Measurements from ENCODE around the gene FRAT1. TPM values are rescaled to one million over a fixed set of nuclear protein-coding genes. Genes with fewer than 3 reads are reported as not detected.

FRAT1 gene
- polyA plus RNA-seq, 1 of the 3 experiments (the other 2 are of a cell fraction), result 1.8 TPM

- H3K27me3 ChIP-seq (ENCODE audit: insufficient read depth), result no peaks in the 10 kb centered on the region
- H3K4me2 ChIP-seq, result no peak overlapping the region
- CTCF ChIA-PET, result interaction anchor here (1.5 kb wide), 1 partner anchor 84 kb away, joined by 5 read pairs; no protein-coding TSS in a partner anchor
- no peaks in the 10 kb centered on the region for H3K79me2 ChIP-seq (ENCODE audit: insufficient read depth)
- no peaks in the 10 kb centered on the region for H3K4me1 ChIP-seq (ENCODE audit: control insufficient read depth in 1 of 2, insufficient read depth in 2 of 2, low read depth in 1 of 2, low read length in 1 of 2)
- H3K9ac ChIP-seq, result no peak overlapping the region
- H3F3A ChIP-seq (replicated peaks; ENCODE audit: insufficient read depth), result no peaks in the 10 kb centered on the region
- 95% methylated on average over 11 of the region's 11 CpGs for WGBS (ENCODE audit: low lambda C conversion rate)
- no peaks in the 10 kb centered on the region for H3K9me3 ChIP-seq
- no peaks in the 10 kb centered on the region for H4K20me1 ChIP-seq (ENCODE audit: insufficient read depth)
- H3K4me3 ChIP-seq (ENCODE audit: low read depth in 2 of 2, low read length in 1 of 2), result no peak overlapping the region
- no peak for DNase-seq
- no peak overlapping the region for H2AFZ ChIP-seq (ENCODE audit: low read depth)
- no peaks in the 10 kb centered on the region for H3K9me2 ChIP-seq
- POLR2A ChIA-PET, result no interaction called here
- H3K27ac ChIP-seq (ENCODE audit: low read depth in 2 of 2, low read length in 1 of 2), result no peak overlapping the region
- H3K36me3 ChIP-seq (replicated peaks in 1 of 2; ENCODE audit: control insufficient read depth in 1 of 2, insufficient read depth in 2 of 2, low read length in 1 of 2), result peaks cover 7 to 77% of the 10 kb centered on the region in 2 experiments
- TF ChIP-seq POLR2AphosphoS5 (IDR thresholded peaks at IDR 0.05; ENCODE audit: low read depth, low read length) (no peak), GATA2 (CRISPR knock-in tag; IDR thresholded peaks at IDR 0.05) (no peak), REST (IDR thresholded peaks at IDR 0.05; ENCODE audit: low read depth, low read length) (no peak), TCF12 (IDR thresholded peaks at IDR 0.05) (no peak)
Observed at GRCh38 chr10:97362310-97363033, 43.4 kb downstream of the FRAT1 start.

GRCh38 chr10:97363071-97363470 is 44.0 kb downstream of the FRAT1 start:
- H3K27ac ChIP-seq (ENCODE audit: low read depth in 2 of 2, low read length in 1 of 2), result no peak overlapping the region
- H2AFZ ChIP-seq (ENCODE audit: low read depth), result no peak overlapping the region
- no peaks in the 10 kb centered on the region for H3K9me3 ChIP-seq
- no peaks in the 10 kb centered on the region for H3K9me2 ChIP-seq
- CTCF ChIA-PET, result interaction anchor here (1.5 kb wide), 1 partner anchor 84 kb away, joined by 5 read pairs; no protein-coding TSS in a partner anchor
- no peaks in the 10 kb centered on the region for H3K4me1 ChIP-seq (ENCODE audit: control insufficient read depth in 1 of 2, insufficient read depth in 2 of 2, low read depth in 1 of 2, low read length in 1 of 2)
- H3K79me2 ChIP-seq (ENCODE audit: insufficient read depth), result no peaks in the 10 kb centered on the region
- H3K27me3 ChIP-seq (ENCODE audit: insufficient read depth), result no peaks in the 10 kb centered on the region
- POLR2A ChIA-PET, result no interaction called here
- 97% methylated on average over 3 of the region's 4 CpGs for WGBS (ENCODE audit: low lambda C conversion rate)
- H3F3A ChIP-seq (replicated peaks; ENCODE audit: insufficient read depth), result no peaks in the 10 kb centered on the region
- no peaks in the 10 kb centered on the region for H4K20me1 ChIP-seq (ENCODE audit: insufficient read depth)
- TF ChIP-seq FOSL2 (IDR thresholded peaks at IDR 0.05; ENCODE audit: borderline replicate concordance, low read depth) (no peak), GABPA (IDR thresholded peaks at IDR 0.05; ENCODE audit: low read depth) (no peak), RCOR1 (IDR thresholded peaks at IDR 0.05; ENCODE audit: low read length) (no peak), JUND (IDR thresholded peaks at IDR 0.05) (no peak)
- TF ChIP-seq, protein P1, sequence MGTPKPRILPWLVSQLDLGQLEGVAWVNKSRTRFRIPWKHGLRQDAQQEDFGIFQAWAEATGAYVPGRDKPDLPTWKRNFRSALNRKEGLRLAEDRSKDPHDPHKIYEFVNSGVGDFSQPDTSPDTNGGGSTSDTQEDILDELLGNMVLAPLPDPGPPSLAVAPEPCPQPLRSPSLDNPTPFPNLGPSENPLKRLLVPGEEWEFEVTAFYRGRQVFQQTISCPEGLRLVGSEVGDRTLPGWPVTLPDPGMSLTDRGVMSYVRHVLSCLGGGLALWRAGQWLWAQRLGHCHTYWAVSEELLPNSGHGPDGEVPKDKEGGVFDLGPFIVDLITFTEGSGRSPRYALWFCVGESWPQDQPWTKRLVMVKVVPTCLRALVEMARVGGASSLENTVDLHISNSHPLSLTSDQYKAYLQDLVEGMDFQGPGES (IDR thresholded peaks at IDR 0.05; ENCODE audit: low read depth, low read length), result no peak
- TF ChIP-seq, protein P2, sequence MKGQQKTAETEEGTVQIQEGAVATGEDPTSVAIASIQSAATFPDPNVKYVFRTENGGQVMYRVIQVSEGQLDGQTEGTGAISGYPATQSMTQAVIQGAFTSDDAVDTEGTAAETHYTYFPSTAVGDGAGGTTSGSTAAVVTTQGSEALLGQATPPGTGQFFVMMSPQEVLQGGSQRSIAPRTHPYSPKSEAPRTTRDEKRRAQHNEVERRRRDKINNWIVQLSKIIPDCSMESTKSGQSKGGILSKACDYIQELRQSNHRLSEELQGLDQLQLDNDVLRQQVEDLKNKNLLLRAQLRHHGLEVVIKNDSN (IDR thresholded peaks at IDR 0.05; ENCODE audit: borderline replicate concordance, low read depth), result no peak
- DNase-seq, result no peak
- H3K4me2 ChIP-seq, result no peak overlapping the region
- no peak overlapping the region for H3K4me3 ChIP-seq (ENCODE audit: low read depth in 2 of 2, low read length in 1 of 2)
- no peak overlapping the region for H3K9ac ChIP-seq
- peaks cover 7 to 77% of the 10 kb centered on the region in 2 experiments for H3K36me3 ChIP-seq (replicated peaks in 1 of 2; ENCODE audit: control insufficient read depth in 1 of 2, insufficient read depth in 2 of 2, low read length in 1 of 2)

Measured in SK-N-SH (cell line).